OCI-LY3 (cell line): ENCODE data around the gene PTPRM.

Source experiments
- H2AFZ ChIP-seq: fragments of 200-600, 300-600 bp; shearing (Covaris generic); 2 replicates; pipeline ENCODE4 v1.6.0; 2014; ENCODE audit warnings: antibody characterized with exemption, low read depth, low read length
- H3K27ac ChIP-seq: fragments of 200-600, 300-600 bp; sonication (generic); 2 replicates; pipeline ENCODE4 v1.5.1; 2014; ENCODE audit warnings: mild to moderate bottlenecking, low read length, moderate library complexity, mixed read lengths
- H3K27me3 ChIP-seq: fragments of 200-600, 300-600 bp; sonication (generic); 2 replicates; pipeline ENCODE4 v1.6.1; 2014; ENCODE audit warnings: low read depth, low read length, mixed read lengths
- H3K36me3 ChIP-seq: fragments of 200-600, 300-600 bp; sonication (generic); replicated peaks from 2 replicates; pipeline ENCODE3; 2014; ENCODE audit warnings: low read depth, low read length, mixed read lengths
- H3K4me1 ChIP-seq: fragments of 300-600, 200-600 bp; sonication (generic); 2 replicates; pipeline ENCODE4 v1.6.1; 2014; ENCODE audit warnings: low read length, mixed read lengths
- H3K4me2 ChIP-seq: fragments of 200-600, 300-600 bp; sonication (generic); 2 replicates; pipeline ENCODE4 v1.6.1; 2014; ENCODE audit warnings: low read length, mixed read lengths
- H3K4me3 ChIP-seq: fragments of 300-600, 200-600 bp; sonication (generic); 2 replicates; pipeline ENCODE4 v1.5.1; 2014; ENCODE audit warnings: antibody characterized with exemption, mild to moderate bottlenecking, low read length, moderate library complexity
- H3K79me2 ChIP-seq: fragments of 300-600, 200-600 bp; shearing (Covaris generic); 2 replicates; pipeline ENCODE4 v1.6.1; 2014; ENCODE audit warnings: mild to moderate bottlenecking, low read length, mixed read lengths
- H3K9ac ChIP-seq: fragments of 300-600, 200-600 bp; shearing (Covaris generic); 2 replicates; pipeline ENCODE4 v1.6.0; 2014; ENCODE audit warnings: mild to moderate bottlenecking, low read length, moderate library complexity
- H3K9me3 ChIP-seq: fragments of 200-600, 300-600 bp; shearing (Covaris generic); 2 replicates; pipeline ENCODE4 v1.6.1; 2014; ENCODE audit warnings: low read length, mixed read lengths; ENCODE audit not compliant: insufficient read depth
- H4K20me1 ChIP-seq: fragments of 200-600, 300-600 bp; sonication (generic); 2 replicates; pipeline ENCODE4 v1.6.1; 2016; ENCODE audit warnings: low read length, mixed read lengths; ENCODE audit not compliant: insufficient read depth
- CTCF ChIP-seq: fragments of 200-600, 300-600 bp; sonication (generic); IDR thresholded peaks from 2 replicates; pipeline ENCODE4 v1.5.1; 2014; ENCODE audit warnings: antibody characterized with exemption, low read length, low read depth
- EZH2phosphoT487 ChIP-seq: fragments of 200-600 bp; shearing (Covaris generic); IDR thresholded peaks from 2 replicates; pipeline ENCODE4 v1.6.1; 2018; ENCODE audit warnings: antibody characterized with exemption, mixed run types, low read depth

The PTPRM gene

GRCh38 chr18:8063733-8064132, 496.6 kb downstream of the PTPRM start:
- Histone ChIP-seq H3K36me3 (no peaks in the 10 kb centered on the region), H3K9ac (no peak overlapping the region), H3K9me3 (no peaks in the 10 kb centered on the region), H4K20me1 (no peaks in the 10 kb centered on the region), H3K27me3 (no peaks in the 10 kb centered on the region), H3K4me3 (no peak overlapping the region), H3K4me1 (no peaks in the 10 kb centered on the region), H3K4me2 (no peak overlapping the region), H2AFZ (no peak overlapping the region), H3K27ac (no peak overlapping the region), H3K79me2 (no peaks in the 10 kb centered on the region)
- TF ChIP-seq CTCF: no peak
- TF ChIP-seq EZH2phosphoT487: no peak

GRCh38 chr18:8065284-8065683, 498.2 kb downstream of the PTPRM start:
- H3K79me2 ChIP-seq: no peaks in the 10 kb centered on the region
- TF ChIP-seq CTCF (no peak), EZH2phosphoT487 (no peak)

GRCh38 chr18:8065773-8066172, 498.7 kb downstream of the PTPRM start:
- H3K4me2 ChIP-seq: no peak overlapping the region
- no peaks in the 10 kb centered on the region for H3K79me2 ChIP-seq
- no peak overlapping the region for H3K4me3 ChIP-seq
- H3K4me1 ChIP-seq: no peaks in the 10 kb centered on the region
- H3K36me3 ChIP-seq: no peaks in the 10 kb centered on the region
- H3K27ac ChIP-seq: no peak overlapping the region
- no peak overlapping the region for H2AFZ ChIP-seq
- no peak overlapping the region for H3K9ac ChIP-seq
- TF ChIP-seq EZH2phosphoT487 (no peak), CTCF (no peak)
- no peaks in the 10 kb centered on the region for H3K9me3 ChIP-seq
- no peaks in the 10 kb centered on the region for H3K27me3 ChIP-seq
- no peaks in the 10 kb centered on the region for H4K20me1 ChIP-seq

More at GRCh38 chr18:8065284-8065683, 498.2 kb downstream of the PTPRM start:
- H3K27ac ChIP-seq: no peak overlapping the region
- H3K27me3 ChIP-seq: no peaks in the 10 kb centered on the region
- H4K20me1 ChIP-seq: no peaks in the 10 kb centered on the region
- H3K4me1 ChIP-seq: no peaks in the 10 kb centered on the region
- no peak overlapping the region for H3K4me2 ChIP-seq
- H3K36me3 ChIP-seq: no peaks in the 10 kb centered on the region
- no peak overlapping the region for H2AFZ ChIP-seq
- no peaks in the 10 kb centered on the region for H3K9me3 ChIP-seq
- H3K4me3 ChIP-seq: no peak overlapping the region
- H3K9ac ChIP-seq: no peak overlapping the region

- no peak overlapping the region for H3K27ac ChIP-seq
- H3K27me3 ChIP-seq: no peaks in the 10 kb centered on the region
- TF ChIP-seq EZH2phosphoT487: no peak
- TF ChIP-seq CTCF: no peak
Observed at GRCh38 chr18:8069708-8070107, 502.6 kb downstream of the PTPRM start.

More at GRCh38 chr18:8069708-8070107, 502.6 kb downstream of the PTPRM start:
- H4K20me1 ChIP-seq: no peaks in the 10 kb centered on the region
- H3K36me3 ChIP-seq: no peaks in the 10 kb centered on the region
- no peak overlapping the region for H2AFZ ChIP-seq
- no peaks in the 10 kb centered on the region for H3K79me2 ChIP-seq
- H3K9ac ChIP-seq: no peak overlapping the region
- H3K4me2 ChIP-seq: no peak overlapping the region
- H3K4me3 ChIP-seq: no peak overlapping the region
- no peaks in the 10 kb centered on the region for H3K4me1 ChIP-seq
- no peaks in the 10 kb centered on the region for H3K9me3 ChIP-seq
